ENCODE results near the gene STING1.

Gene STING1

GRCh38 chr5:139461698-139462097 lies 20.9 kb downstream of the STING1 start:
- DNase-seq (ENCODE audit: low read depth, low spot score), result no peak
- Histone ChIP-seq H3K36me3 (ENCODE audit: control insufficient read depth, insufficient read depth, low read length) (no peaks in the 10 kb centered on the region), H3K27ac (ENCODE audit: low read length) (no peak overlapping the region), H3K4me3 (ENCODE audit: low read length) (no peak overlapping the region), H3K4me1 (ENCODE audit: control insufficient read depth, insufficient read depth, low read length) (peaks cover 9% of the 10 kb centered on the region), H3K9me3 (ENCODE audit: control insufficient read depth, insufficient read depth, low read length) (no peaks in the 10 kb centered on the region), H3K27me3 (ENCODE audit: control insufficient read depth, insufficient read depth, low read length) (no peaks in the 10 kb centered on the region)
- WGBS (ENCODE audit: insufficient coverage, insufficient read length), result no CpG with 5 or more reads among the region's 5 CpGs

DNA sequence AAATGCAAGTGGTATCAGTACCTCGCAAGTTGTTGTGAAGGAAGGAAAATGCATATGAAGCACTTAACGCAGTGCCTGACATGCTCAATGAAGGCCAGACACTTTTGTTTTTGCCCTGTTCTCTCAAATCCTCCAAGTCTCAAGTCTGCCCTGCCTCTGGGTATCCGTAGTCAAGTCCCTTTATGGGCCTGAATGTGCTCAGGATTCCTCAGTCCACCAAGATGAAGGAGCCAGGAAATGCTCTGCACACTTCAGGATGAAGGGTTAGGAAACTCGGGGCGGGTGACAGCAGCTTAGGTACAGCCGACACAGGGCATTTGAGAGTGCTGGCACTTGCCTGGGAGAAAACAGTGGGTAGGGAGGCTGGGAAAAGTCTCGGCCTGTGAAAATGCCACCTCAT lies 21.4 kb downstream of the STING1 start:
- Histone ChIP-seq H3K36me3 (ENCODE audit: control insufficient read depth, insufficient read depth, low read length) (no peaks in the 10 kb centered on the region), H3K4me1 (ENCODE audit: control insufficient read depth, insufficient read depth, low read length) (peaks cover 9% of the 10 kb centered on the region), H3K4me3 (ENCODE audit: low read length) (no peak overlapping the region), H3K9me3 (ENCODE audit: control insufficient read depth, insufficient read depth, low read length) (no peaks in the 10 kb centered on the region), H3K27me3 (ENCODE audit: control insufficient read depth, insufficient read depth, low read length) (no peaks in the 10 kb centered on the region), H3K27ac (ENCODE audit: low read length) (no peak overlapping the region)
- no peak for DNase-seq (ENCODE audit: low read depth, low spot score)
- no CpG with 5 or more reads among the region's 7 CpGs for WGBS (ENCODE audit: insufficient coverage, insufficient read length)

DNA sequence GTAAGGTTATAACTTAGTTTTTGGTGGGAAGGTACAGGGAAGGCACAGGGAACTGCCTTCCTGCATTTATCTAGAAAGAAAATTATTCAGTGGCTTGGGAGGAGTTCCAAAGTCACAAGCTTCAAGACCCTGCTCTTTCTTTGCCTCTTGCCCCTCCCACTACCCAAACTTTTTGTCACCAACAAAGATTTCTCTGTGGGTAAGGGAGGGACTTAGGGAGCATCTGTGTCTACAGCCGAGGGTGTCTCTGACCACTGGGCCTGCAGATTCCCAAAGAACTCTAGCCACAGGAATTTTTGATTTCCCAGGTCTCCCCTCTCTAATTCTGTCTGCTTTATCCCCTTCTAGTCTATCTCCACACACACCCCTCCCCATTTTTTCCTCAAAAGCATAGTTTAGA lies 22.1 kb downstream of the STING1 start:
- no peak overlapping the region for H3K27ac ChIP-seq (ENCODE audit: low read length)
- no CpG with 5 or more reads among the region's 1 CpG for WGBS (ENCODE audit: insufficient coverage, insufficient read length)
- peaks cover 9% of the 10 kb centered on the region for H3K4me1 ChIP-seq (ENCODE audit: control insufficient read depth, insufficient read depth, low read length)
- H3K4me3 ChIP-seq (ENCODE audit: low read length), result no peak overlapping the region
- DNase-seq (ENCODE audit: low read depth, low spot score), result no peak
- no peaks in the 10 kb centered on the region for H3K9me3 ChIP-seq (ENCODE audit: control insufficient read depth, insufficient read depth, low read length)
- H3K36me3 ChIP-seq (ENCODE audit: control insufficient read depth, insufficient read depth, low read length), result no peaks in the 10 kb centered on the region
- H3K27me3 ChIP-seq (ENCODE audit: control insufficient read depth, insufficient read depth, low read length), result no peaks in the 10 kb centered on the region

DNA sequence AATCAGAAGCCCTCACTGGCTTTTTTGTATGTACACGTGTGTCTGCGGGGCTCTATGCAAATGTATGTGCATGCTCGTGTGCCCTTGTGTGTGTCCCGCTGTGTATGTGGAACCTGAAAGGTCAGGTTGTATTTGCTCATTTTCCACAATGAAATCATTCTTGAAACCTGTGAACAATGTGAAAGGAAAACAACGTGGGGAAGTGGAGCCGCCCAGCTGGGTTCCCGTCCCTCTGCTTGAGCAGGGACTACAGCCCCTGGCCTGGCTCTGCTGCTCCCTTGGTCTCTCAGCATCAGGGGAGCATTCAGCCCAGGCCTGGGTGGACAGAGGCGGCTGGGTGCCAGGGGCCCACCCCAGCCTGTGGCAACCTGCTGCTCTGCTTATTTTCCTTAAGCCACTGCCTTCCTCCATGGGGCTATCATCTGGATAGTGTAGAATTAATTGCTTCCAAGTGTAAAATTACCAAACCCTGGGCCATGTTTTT lies 23.1 kb downstream of the STING1 start:
- Histone ChIP-seq H3K4me1 (ENCODE audit: control insufficient read depth, insufficient read depth, low read length) (peaks cover 9% of the 10 kb centered on the region), H3K4me3 (ENCODE audit: low read length) (no peak overlapping the region), H3K27ac (ENCODE audit: low read length) (no peak overlapping the region), H3K9me3 (ENCODE audit: control insufficient read depth, insufficient read depth, low read length) (no peaks in the 10 kb centered on the region), H3K36me3 (ENCODE audit: control insufficient read depth, insufficient read depth, low read length) (no peaks in the 10 kb centered on the region), H3K27me3 (ENCODE audit: control insufficient read depth, insufficient read depth, low read length) (no peaks in the 10 kb centered on the region)
- WGBS (ENCODE audit: insufficient coverage, insufficient read length), result no CpG with 5 or more reads among the region's 8 CpGs
- DNase-seq (ENCODE audit: low read depth, low spot score), result no peak

GRCh38 chr5:139458580-139459407 lies 23.8 kb downstream of the STING1 start:
- DNase-seq (ENCODE audit: low read depth, low spot score), result no peak
- no peaks in the 10 kb centered on the region for H3K36me3 ChIP-seq (ENCODE audit: control insufficient read depth, insufficient read depth, low read length)
- no peak overlapping the region for H3K27ac ChIP-seq (ENCODE audit: low read length)
- H3K4me1 ChIP-seq (ENCODE audit: control insufficient read depth, insufficient read depth, low read length), result peaks cover 9% of the 10 kb centered on the region
- no CpG with 5 or more reads among the region's 8 CpGs for WGBS (ENCODE audit: insufficient coverage, insufficient read length)
- no peak overlapping the region for H3K4me3 ChIP-seq (ENCODE audit: low read length)
- H3K9me3 ChIP-seq (ENCODE audit: control insufficient read depth, insufficient read depth, low read length), result no peaks in the 10 kb centered on the region
- H3K27me3 ChIP-seq (ENCODE audit: control insufficient read depth, insufficient read depth, low read length), result no peaks in the 10 kb centered on the region

DNA sequence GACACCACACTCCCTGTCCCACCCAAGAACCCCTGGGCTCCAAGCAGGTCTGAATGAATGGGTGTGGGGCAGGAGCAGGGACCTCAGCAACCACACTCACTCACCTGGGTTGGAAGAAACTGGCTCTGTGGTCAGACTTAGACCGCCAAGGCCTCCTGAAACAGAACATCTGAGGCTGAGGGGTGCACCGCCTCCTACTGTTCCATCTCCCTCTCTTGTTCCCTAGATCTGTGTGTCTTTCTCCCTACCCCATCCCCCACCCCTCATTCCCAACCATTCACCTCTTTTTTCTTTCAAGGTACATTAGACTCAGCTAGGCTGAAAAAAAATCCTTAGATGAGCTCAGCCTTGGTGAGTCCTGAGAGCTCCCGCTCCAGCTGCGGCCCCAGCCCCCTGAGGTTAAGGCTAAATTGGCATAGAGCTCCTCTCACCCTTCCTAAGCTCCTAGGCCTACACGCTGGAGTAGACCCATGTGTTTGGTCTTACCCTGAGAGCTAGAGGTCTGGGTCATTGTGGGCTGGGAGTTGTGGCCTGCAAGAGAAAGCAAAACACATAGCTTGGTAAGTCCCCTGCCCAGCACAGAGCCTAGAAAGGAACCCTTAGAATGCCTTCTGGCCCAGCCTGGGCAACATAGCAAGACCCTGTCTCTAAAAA lies 24.8 kb downstream of the STING1 start:
- Histone ChIP-seq H3K4me3 (ENCODE audit: low read length) (no peak overlapping the region), H3K36me3 (ENCODE audit: control insufficient read depth, insufficient read depth, low read length) (no peaks in the 10 kb centered on the region), H3K9me3 (ENCODE audit: control insufficient read depth, insufficient read depth, low read length) (no peaks in the 10 kb centered on the region), H3K4me1 (ENCODE audit: control insufficient read depth, insufficient read depth, low read length) (peaks cover 7% of the 10 kb centered on the region), H3K27me3 (ENCODE audit: control insufficient read depth, insufficient read depth, low read length) (no peaks in the 10 kb centered on the region), H3K27ac (ENCODE audit: low read length) (no peak overlapping the region)
- DNase-seq (ENCODE audit: low read depth, low spot score), result no peak
- no CpG with 5 or more reads among the region's 5 CpGs for WGBS (ENCODE audit: insufficient coverage, insufficient read length)

DNA sequence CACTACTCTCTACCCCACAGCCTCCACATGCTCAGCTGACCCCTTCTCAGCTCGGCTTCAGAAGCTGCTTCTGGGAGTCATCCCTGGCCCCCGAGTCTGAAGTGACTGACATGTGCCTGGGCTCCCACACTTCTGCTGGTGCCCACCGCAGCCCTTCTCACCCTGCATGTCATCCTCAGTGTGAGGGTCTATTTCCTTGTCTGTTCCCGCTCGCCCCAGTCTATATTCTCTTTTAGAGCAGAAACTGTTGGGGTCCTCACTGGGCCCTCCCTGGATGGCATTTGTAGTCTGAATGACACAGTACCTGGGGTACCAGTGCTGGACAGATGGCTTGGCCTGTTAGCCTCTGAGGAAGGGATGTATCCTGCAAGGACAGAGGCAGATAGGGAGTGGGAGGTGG lies 25.3 kb downstream of the STING1 start:
- no peak overlapping the region for H3K4me3 ChIP-seq (ENCODE audit: low read length)
- H3K27me3 ChIP-seq (ENCODE audit: control insufficient read depth, insufficient read depth, low read length), result no peaks in the 10 kb centered on the region
- WGBS (ENCODE audit: insufficient coverage, insufficient read length), result no CpG with 5 or more reads among the region's 5 CpGs
- H3K4me1 ChIP-seq (ENCODE audit: control insufficient read depth, insufficient read depth, low read length), result peaks cover 3% of the 10 kb centered on the region; the same call in 1 of the 2 replicates
- H3K36me3 ChIP-seq (ENCODE audit: control insufficient read depth, insufficient read depth, low read length), result 0 out of 2 replicates have a peak, but pooled peaks cover 2% of the 10 kb centered on the region
- no peaks in the 10 kb centered on the region for H3K9me3 ChIP-seq (ENCODE audit: control insufficient read depth, insufficient read depth, low read length)
- H3K27ac ChIP-seq (ENCODE audit: low read length), result no peak overlapping the region
- no peak for DNase-seq (ENCODE audit: low read depth, low spot score)

DNA sequence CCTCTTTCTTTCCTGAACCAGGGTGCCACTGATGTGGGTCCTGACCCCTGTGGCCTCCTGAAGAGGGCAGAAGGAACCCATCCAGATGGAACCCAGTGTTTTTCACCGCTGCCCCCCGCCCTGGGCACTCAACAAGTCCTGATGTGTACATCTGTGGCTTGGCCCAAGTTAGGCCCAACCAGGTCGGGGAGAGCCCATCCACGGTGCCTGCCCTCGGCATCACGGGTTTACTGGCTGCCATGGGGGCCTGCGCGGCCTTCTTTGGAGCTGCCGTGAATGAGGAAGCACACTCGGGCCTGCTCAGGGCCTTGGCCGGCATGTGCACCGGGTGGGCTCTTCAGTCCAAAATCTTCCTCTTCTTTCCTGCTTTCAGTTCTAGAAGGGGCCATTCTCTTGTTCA lies 25.8 kb downstream of the STING1 start:
- DNase-seq (ENCODE audit: low read depth, low spot score), result no peak
- Histone ChIP-seq H3K9me3 (ENCODE audit: control insufficient read depth, insufficient read depth, low read length) (no peaks in the 10 kb centered on the region), H3K27ac (ENCODE audit: low read length) (no peak overlapping the region), H3K27me3 (ENCODE audit: control insufficient read depth, insufficient read depth, low read length) (no peaks in the 10 kb centered on the region), H3K4me3 (ENCODE audit: low read length) (no peak overlapping the region), H3K4me1 (ENCODE audit: control insufficient read depth, insufficient read depth, low read length) (peaks cover 1% of the 10 kb centered on the region; the same call in 1 of the 2 replicates), H3K36me3 (ENCODE audit: control insufficient read depth, insufficient read depth, low read length) (0 out of 2 replicates have a peak, but pooled peaks cover 5% of the 10 kb centered on the region)
- no CpG with 5 or more reads among the region's 12 CpGs for WGBS (ENCODE audit: insufficient coverage, insufficient read length)

- WGBS (ENCODE audit: insufficient coverage, insufficient read length), result no CpG with 5 or more reads among the region's 11 CpGs
These were observed 27.8 kb downstream of the STING1 start for GRCh38 chr5:139454568-139455290.

More at GRCh38 chr5:139454568-139455290, 27.8 kb downstream of the STING1 start:
- H3K27me3 ChIP-seq (ENCODE audit: control insufficient read depth, insufficient read depth, low read length), result no peaks in the 10 kb centered on the region
- no peaks in the 10 kb centered on the region for H3K9me3 ChIP-seq (ENCODE audit: control insufficient read depth, insufficient read depth, low read length)
- H3K4me1 ChIP-seq (ENCODE audit: control insufficient read depth, insufficient read depth, low read length), result peaks cover 1% of the 10 kb centered on the region; the same call in 1 of the 2 replicates
- no peak overlapping the region for H3K27ac ChIP-seq (ENCODE audit: low read length)
- no peak overlapping the region for H3K4me3 ChIP-seq (ENCODE audit: low read length)
- 0 out of 2 replicates have a peak, but pooled peaks cover 5% of the 10 kb centered on the region for H3K36me3 ChIP-seq (ENCODE audit: control insufficient read depth, insufficient read depth, low read length)
- DNase-seq (ENCODE audit: low read depth, low spot score), result no peak

Data from iPS DF 6.9 (cell line).